HepG2 (cell line): ENCODE measurements around the gene ZNF821. TPM values are rescaled to one million over a fixed set of nuclear protein-coding genes. Genes with fewer than 3 reads are reported as not detected.

Experiments used
- ATF5 ChIP-seq: sonication (generic); formaldehyde crosslinking; IDR thresholded peaks from 2 replicates; pipeline ENCODE4 v1.4.0; 2020; ENCODE audit warnings: mild to moderate bottlenecking, low read depth, missing genetic modification reagents
- CAMTA2 ChIP-seq: sonication (generic); formaldehyde crosslinking; IDR thresholded peaks from 2 replicates; pipeline ENCODE4 v1.4.0; 2020; ENCODE audit warnings: mild to moderate bottlenecking, missing genetic modification reagents, borderline replicate concordance
- ELF4 ChIP-seq: sonication (generic); formaldehyde crosslinking; IDR thresholded peaks from 2 replicates; pipeline ENCODE4 v1.5.0; 2020; ENCODE audit warnings: missing genetic modification reagents, mild to moderate bottlenecking, moderate library complexity, borderline replicate concordance
- GZF1 ChIP-seq: sonication (generic); formaldehyde crosslinking; IDR thresholded peaks from 2 replicates; pipeline ENCODE4 v1.5.1; 2020; ENCODE audit warnings: mild to moderate bottlenecking, missing genetic modification reagents
- KIAA2018 ChIP-seq: sonication (generic); formaldehyde crosslinking; IDR thresholded peaks from 2 replicates; pipeline ENCODE4 v1.5.0; 2020; ENCODE audit warnings: mild to moderate bottlenecking, missing genetic modification reagents, borderline replicate concordance
- MAX ChIP-seq: IDR thresholded peaks from 2 replicates; pipeline ENCODE4 v1.6.1; 2012; ENCODE audit warnings: inconsistent platforms
- NFE2L2 ChIP-seq: fragments of 150-350 bp; IDR thresholded peaks from 2 replicates; pipeline ENCODE4 v1.6.1; 2014; ENCODE audit warnings: low read length
- PRDM4 ChIP-seq: sonication (generic); formaldehyde crosslinking; IDR thresholded peaks from 2 replicates; pipeline ENCODE4 v1.9.0; 2021; ENCODE audit warnings: missing genetic modification reagents, borderline replicate concordance
- REPIN1 ChIP-seq: sonication (generic); formaldehyde crosslinking; IDR thresholded peaks from 2 replicates; pipeline ENCODE4 v1.8.0; 2022; ENCODE audit warnings: missing genetic modification reagents, low read depth, mild to moderate bottlenecking, borderline replicate concordance
- TBP ChIP-seq: sonication (generic); formaldehyde crosslinking; IDR thresholded peaks from 2 replicates; pipeline ENCODE4 v1.5.0; 2020; ENCODE audit warnings: missing genetic modification reagents
- TP53 ChIP-seq: sonication (generic); formaldehyde crosslinking; conservative IDR thresholded peaks from 2 replicates; pipeline ENCODE4 v1.4.0; 2020; ENCODE audit warnings: missing genetic modification reagents
- ZNF224 ChIP-seq: sonication (generic); formaldehyde crosslinking; IDR thresholded peaks from 2 replicates; pipeline ENCODE4 v1.5.0; 2020; ENCODE audit warnings: mild to moderate bottlenecking, missing genetic modification reagents
- ZNF296 ChIP-seq: sonication (generic); formaldehyde crosslinking; conservative IDR thresholded peaks from 2 replicates; pipeline ENCODE4 v1.5.0; 2020; ENCODE audit warnings: mild to moderate bottlenecking, missing genetic modification reagents
- ZNF329 ChIP-seq: sonication (generic); formaldehyde crosslinking; IDR thresholded peaks from 2 replicates; pipeline ENCODE4 v1.9.0; 2021; ENCODE audit warnings: low read depth, mild to moderate bottlenecking, missing genetic modification reagents
- ZNF605 ChIP-seq: sonication (generic); formaldehyde crosslinking; IDR thresholded peaks from 2 replicates; pipeline ENCODE4 v1.8.0; 2022; ENCODE audit warnings: mild to moderate bottlenecking, missing genetic modification reagents
- ZNF644 ChIP-seq: IDR thresholded peaks from 2 replicates; pipeline ENCODE4 v1.6.1; 2016; ENCODE audit warnings: low read depth
- ZNF720 ChIP-seq: sonication (generic); formaldehyde crosslinking; IDR thresholded peaks from 2 replicates; pipeline ENCODE4 v1.4.0; 2020; ENCODE audit warnings: missing genetic modification reagents
- polyA plus RNA-seq, 8 experiments: library from polyadenylated mRNA; depleted of rRNA in 3 of 8; stranded (reverse) in 7 of 8; unstranded in 1 of 8; fragments of >200 nt; fragmentation: Illumina TruSeq in 4 of 8; extraction: Trizol in 4 of 8; gene quantifications; 2 replicates each; pipeline versions ENCODE4 v1.2.1 to v1.2.3, GENCODE V29; 2011 to 2016; ENCODE audit warnings: low read depth in 4 of 8, missing spikeins in 1 of 8, mixed read lengths in 1 of 8; ENCODE audit not compliant: insufficient read depth in 1 of 8
- total RNA-seq, 5 experiments: library from RNA; depleted of rRNA; stranded (reverse); fragments of >200 nt; fragmentation: Illumina TruSeq; extraction: Trizol; gene quantifications; 2 replicates each; pipeline ENCODE4 v1.2.3, GENCODE V29; 2016; ENCODE audit warnings: low read depth in 1 of 5

Gene ZNF821
- total and polyA plus RNA-seq, 2 of the 13 experiments (the other 11 are each of a cell fraction or from before 2014, with no cell fraction given), result 7.0 to 9.1 TPM

- TF ChIP-seq CAMTA2 (CRISPR knock-in tag), result no peak
- no peak for TF ChIP-seq ZNF605 (CRISPR knock-in tag)
- TF ChIP-seq KIAA2018 (CRISPR knock-in tag), result no peak
- no peak for TF ChIP-seq ZNF329 (CRISPR knock-in tag)
- TF ChIP-seq ZNF644 (CRISPR knock-in tag), result no peak
- no peak for TF ChIP-seq TP53 (CRISPR knock-in tag)
- 0 out of 2 replicates have a peak, but pooled peaks have one; percentile 21 for TF ChIP-seq GZF1 (CRISPR knock-in tag)
- no peak for TF ChIP-seq ELF4 (CRISPR knock-in tag)
- no peak for TF ChIP-seq TBP (CRISPR knock-in tag)
- no peak for TF ChIP-seq PRDM4 (CRISPR knock-in tag)
- TF ChIP-seq ZNF296 (CRISPR knock-in tag), result peak; percentile 64; the same call in 1 of the 2 replicates
- TF ChIP-seq ATF5 (CRISPR knock-in tag), result no peak
- no peak for TF ChIP-seq ZNF224 (CRISPR knock-in tag)
- TF ChIP-seq NFE2L2, result no peak
- TF ChIP-seq ZNF720, result no peak
- peak; percentile 28; the same call in 1 of the 2 replicates for TF ChIP-seq MAX
- no peak for TF ChIP-seq REPIN1 (CRISPR knock-in tag)
Observed at GRCh38 chr16:71883849-71884638, at the start of gene ZNF821 (continued).
